Endothelial cell of umbilical vein (primary cell): ENCODE results near the gene UST. TPM values are rescaled to one million over a fixed set of nuclear protein-coding genes. Genes with fewer than 3 reads are reported as not detected.

Source experiments
- BruUV-seq: library from RNA; stranded (reverse); fragments of 400-500 nt; replicated peaks from 2 replicates; lab custom pipeline; 2021; lab: Mats Ljungman, UMichigan
- CTCF ChIA-PET: fragments of 300-600, 350-600 bp; sonication (Branson Sonifier 250); formaldehyde crosslinking; loops from one replicate; lab custom pipeline; 2021; ENCODE audit warnings: antibody characterized with exemption, inconsistent platforms; lab: Charles Lee
- POLR2A ChIA-PET: fragments of 300-600, 350-600 bp; sonication (Branson Sonifier 250); formaldehyde crosslinking; loops from one replicate; lab custom pipeline; 2021; ENCODE audit warnings: antibody characterized with exemption, inconsistent platforms; lab: Charles Lee
- DNase-seq: peaks from one replicate; pipeline ENCODE4 v3.0.0-alpha.2; 2011; ENCODE audit warnings: low read depth, low spot score
- FAIRE-seq: peaks from 2 replicates; lab custom pipeline; 2011; peaks lifted over from hg19 to GRCh38; lab: Jason Lieb, UNC
- H2AFZ ChIP-seq: 2 replicates; pipeline ENCODE4 v1.6.0; 2012; ENCODE audit warnings: low read depth, low read length, control low read depth, inconsistent platforms
- H3K27ac ChIP-seq: 2 replicates; pipeline ENCODE4 v1.5.1; 2011; ENCODE audit warnings: low read depth, mild to moderate bottlenecking, control low read depth, low read length, moderate library complexity; ENCODE audit not compliant: insufficient read depth
- H3K27me3 ChIP-seq, 2 experiments: 2 replicates each; pipeline versions ENCODE4 v1.6.0 to v1.6.1; 2011; ENCODE audit warnings: low read length in 2 of 2, mixed read lengths in 1 of 2; ENCODE audit not compliant: control insufficient read depth in 2 of 2, insufficient read depth in 2 of 2
- H3K36me3 ChIP-seq, 2 experiments: 2 replicates in 1 of 2; 3 replicates in 1 of 2; pipeline ENCODE4 v1.5.1; 2011; ENCODE audit warnings: low read length in 2 of 2, mild to moderate bottlenecking in 1 of 2, moderate library complexity in 1 of 2; ENCODE audit not compliant: control insufficient read depth in 2 of 2, insufficient read depth in 2 of 2; ENCODE audit errors: extremely low read depth in 1 of 2
- H3K4me1 ChIP-seq: 3 replicates; pipeline ENCODE4 v1.5.1; 2011; ENCODE audit warnings: mild to moderate bottlenecking, low read length; ENCODE audit not compliant: control insufficient read depth, insufficient read depth; ENCODE audit errors: extremely low read depth
- H3K4me2 ChIP-seq: 2 replicates; pipeline ENCODE4 v1.6.1; 2011; ENCODE audit warnings: low read length, control low read depth, mixed read lengths; ENCODE audit not compliant: insufficient read depth
- H3K4me3 ChIP-seq, 3 experiments: fragments of 200-600 bp in 1 of 3; sonication (generic), shearing (Covaris generic) in 1 of 3; replicated peaks in 1 of 3; 2 replicates each; pipeline ENCODE4 v1.5.1; 2011 to 2016; ENCODE audit warnings: control low read depth in 3 of 3, low read length in 3 of 3, mild to moderate bottlenecking in 2 of 3, inconsistent platforms in 1 of 3, low read depth in 1 of 3, moderate library complexity in 1 of 3; ENCODE audit not compliant: insufficient read depth in 1 of 3
- H3K79me2 ChIP-seq: 2 replicates; pipeline ENCODE4 v1.6.0; 2012; ENCODE audit warnings: low read length, inconsistent platforms; ENCODE audit not compliant: control insufficient read depth, insufficient read depth
- H3K9ac ChIP-seq: replicated peaks from 2 replicates; pipeline ENCODE3; 2011; ENCODE audit warnings: low read length, control low read depth; ENCODE audit not compliant: insufficient read depth; ENCODE audit errors: extremely low read depth
- H3K9me1 ChIP-seq: replicated peaks from 3 replicates; pipeline ENCODE4 v1.6.0; 2011; ENCODE audit warnings: mild to moderate bottlenecking, low read length; ENCODE audit not compliant: control insufficient read depth, insufficient read depth; ENCODE audit errors: extremely low read depth
- H3K9me3 ChIP-seq: replicated peaks from 2 replicates; pipeline ENCODE4 v1.5.1; 2012; ENCODE audit warnings: low read length, inconsistent platforms; ENCODE audit not compliant: control insufficient read depth, insufficient read depth
- H4K20me1 ChIP-seq: replicated peaks from 2 replicates; pipeline ENCODE3; 2011; ENCODE audit warnings: mild to moderate bottlenecking, low read length; ENCODE audit not compliant: control insufficient read depth, insufficient read depth; ENCODE audit errors: extremely low read depth
- CTCF ChIP-seq, 2 donors: IDR thresholded peaks; 1 replicate in 1 of 2; 2 replicates in 1 of 2; pipeline ENCODE4 v1.5.1; 2011; ENCODE audit warnings: low read length in 2 of 2, mild to moderate bottlenecking in 2 of 2, moderate library complexity in 2 of 2, control low read depth in 1 of 2, inconsistent platforms in 1 of 2, low read depth in 1 of 2; ENCODE audit not compliant: insufficient read depth in 1 of 2; ENCODE audit errors: extremely low read depth in 1 of 2
- EZH2 ChIP-seq: IDR thresholded peaks from 2 replicates; pipeline ENCODE4 v1.6.1; 2012; ENCODE audit warnings: borderline replicate concordance, low read depth, mild to moderate bottlenecking, moderate library complexity, low read length, inconsistent platforms; ENCODE audit not compliant: severe bottlenecking
- FOS ChIP-seq: IDR thresholded peaks from 2 replicates; pipeline ENCODE4 v1.6.1; 2011; ENCODE audit warnings: mild to moderate bottlenecking, low read length, moderate library complexity, borderline replicate concordance; ENCODE audit not compliant: insufficient read depth
- GATA2 ChIP-seq: IDR thresholded peaks from 2 replicates; pipeline ENCODE4 v1.7.0; 2011; ENCODE audit warnings: low read depth, mild to moderate bottlenecking, moderate library complexity, mixed read lengths, low read length; ENCODE audit not compliant: insufficient read length, insufficient read depth
- JUN ChIP-seq: IDR thresholded peaks from 2 replicates; pipeline ENCODE4 v1.6.1; 2011; ENCODE audit warnings: borderline replicate concordance, low read depth; ENCODE audit not compliant: insufficient read length, insufficient read depth
- MAX ChIP-seq: IDR thresholded peaks from 2 replicates; pipeline ENCODE4 v1.6.1; 2011; ENCODE audit not compliant: insufficient read depth, insufficient read length
- MYC ChIP-seq: IDR thresholded peaks from one replicate; pipeline ENCODE4 v1.6.1; 2011; ENCODE audit warnings: mild to moderate bottlenecking, low read depth, low read length
- POLR2A ChIP-seq: IDR thresholded peaks from 2 replicates; pipeline ENCODE4 v1.6.1; 2012; ENCODE audit warnings: low read depth, mild to moderate bottlenecking, control low read depth, low read length
- POLR2AphosphoS5 ChIP-seq: IDR thresholded peaks from 2 replicates; pipeline ENCODE4 v1.6.1; 2012; ENCODE audit warnings: low read depth, mild to moderate bottlenecking, control low read depth, low read length, moderate library complexity; ENCODE audit not compliant: insufficient read depth
- dilution Hi-C: fragments of 300-500 bp; cut with MboI; formaldehyde crosslinking; loops from one replicate; pipeline ENCODE4 v1.15.0; 2019; ENCODE audit warnings: low sequenced_read_pairs; ENCODE audit not compliant: extremely low pct_ligation_motif_present
- intact Hi-C: fragments of 100-400 bp; cut with micrococcal nuclease; formaldehyde crosslinking; loops from one replicate; pipeline ENCODE4 v1.10.0; 2022
- polyA plus RNA-seq, 4 experiments: library from polyadenylated mRNA; depleted of rRNA in 3 of 4; stranded (reverse) in 3 of 4; unstranded in 1 of 4; fragments of >200 nt; gene quantifications; 2 replicates each; pipeline versions ENCODE4 v1.2.1 to v1.2.3, GENCODE V29; 2011 to 2012; ENCODE audit warnings: missing spikeins in 1 of 4
- total RNA-seq: library from RNA; stranded (reverse); gene quantifications from 2 replicates; pipeline ENCODE4 v1.2.3, GENCODE V29; 2021

Gene UST
- total and polyA plus RNA-seq, 2 donors (not counting 3 experiments of a cell fraction or from before 2014, with no cell fraction given) = 0.26 to 0.84 TPM

- TF ChIP-seq CTCF (IDR thresholded peaks at IDR 0.05; ENCODE audit: extremely low read depth in 1 of 2, insufficient read depth in 1 of 2, low read depth in 1 of 2, low read length in 2 of 2) (no peak), EZH2 (no peak), POLR2A (no peak), MYC (no peak), FOS (no peak), JUN (no peak), POLR2AphosphoS5 (no peak), MAX (no peak), GATA2 (no peak)
- FAIRE-seq = no peak
- H3K4me2 ChIP-seq = no peak overlapping the region
These were observed 339.5 kb downstream of the UST start for GRCh38 chr6:149086363-149086762.

More at GRCh38 chr6:149086363-149086762, 339.5 kb downstream of the UST start:
- no peaks in the 10 kb centered on the region for H4K20me1 ChIP-seq
- no peaks in the 10 kb centered on the region for H3K9me1 ChIP-seq
- POLR2A ChIA-PET = no interaction called here
- no peak overlapping the region for H3K9ac ChIP-seq
- CTCF ChIA-PET = interaction anchor here (1.2 kb wide), 1 partner anchor 346 kb away, joined by 6 read pairs; no protein-coding TSS in a partner anchor
- no peak overlapping the region for H3K4me3 ChIP-seq
- H3K27ac ChIP-seq = no peak overlapping the region
- DNase-seq = no peak
- intact Hi-C loops = no loop called here
- H3K36me3 ChIP-seq = no peaks in the 10 kb centered on the region
- no peaks in the 10 kb centered on the region for H3K4me1 ChIP-seq
- dilution Hi-C loops = no loop called here
- H3K9me3 ChIP-seq = no peaks in the 10 kb centered on the region
- no peak overlapping the region for H2AFZ ChIP-seq
- peaks cover 18 to 26% of the 10 kb centered on the region in 2 experiments for H3K27me3 ChIP-seq
- BruUV-seq = no TSS peak
- H3K79me2 ChIP-seq = no peaks in the 10 kb centered on the region
